Rectal smooth muscle tissue (tissue), 1 donor: ENCODE results near the gene FERMT2.

Source experiments
- H3K27ac ChIP-seq: one replicate; pipeline ENCODE4 v1.7.0; 2013; ENCODE audit warnings: low read depth, low read length, inconsistent platforms
- H3K27me3 ChIP-seq: one replicate; pipeline ENCODE4 v1.7.0; 2013; ENCODE audit warnings: low read length; ENCODE audit not compliant: control insufficient read depth, insufficient read depth
- H3K36me3 ChIP-seq: one replicate; pipeline ENCODE4 v1.7.0; 2013; ENCODE audit warnings: low read length; ENCODE audit not compliant: control insufficient read depth, insufficient read depth
- H3K4me1 ChIP-seq: one replicate; pipeline ENCODE4 v1.7.0; 2013; ENCODE audit warnings: low read length; ENCODE audit not compliant: control insufficient read depth, insufficient read depth
- H3K4me3 ChIP-seq: one replicate; pipeline ENCODE4 v1.7.0; 2013; ENCODE audit warnings: low read length
- H3K9ac ChIP-seq: one replicate; pipeline ENCODE4 v1.7.0; 2013; ENCODE audit warnings: low read length

FERMT2 gene

GRCh38 chr14:52950898-52951680 is at the start of gene FERMT2:
TSS of gene FERMT2 (minus strand) at chr14:52951050. CDS start at chr14:52950568, 482 bp downstream.
- Histone ChIP-seq H3K4me1 (peaks cover 22% of the 10 kb centered on the region), H3K27me3 (no peaks in the 10 kb centered on the region), H3K36me3 (no peaks in the 10 kb centered on the region), H3K27ac (peak within 1 kb of the TSS; percentile 98), H3K4me3 (peak within 1 kb of the TSS; percentile 83), H3K9ac (peak within 1 kb of the TSS; percentile 47)

GRCh38 chr14:52998376-52999015 is 47.6 kb upstream of the FERMT2 start:
- Histone ChIP-seq H3K4me3 (no peak overlapping the region), H3K27me3 (no peaks in the 10 kb centered on the region), H3K36me3 (no peaks in the 10 kb centered on the region), H3K4me1 (peaks cover 11% of the 10 kb centered on the region), H3K9ac (no peak overlapping the region), H3K27ac (peak overlapping the region; percentile 8)

- peaks cover 11% of the 10 kb centered on the region for H3K4me1 ChIP-seq
- no peaks in the 10 kb centered on the region for H3K27me3 ChIP-seq
- H3K36me3 ChIP-seq = no peaks in the 10 kb centered on the region
- no peak overlapping the region for H3K27ac ChIP-seq
- H3K9ac ChIP-seq = no peak overlapping the region
- H3K4me3 ChIP-seq = no peak overlapping the region
Measured at GRCh38 chr14:52996493-52996892, 45.6 kb upstream of the FERMT2 start.

- Histone ChIP-seq H3K4me1 (peaks cover 11% of the 10 kb centered on the region), H3K9ac (no peak overlapping the region), H3K36me3 (no peaks in the 10 kb centered on the region), H3K4me3 (no peak overlapping the region), H3K27me3 (no peaks in the 10 kb centered on the region), H3K27ac (no peak overlapping the region)
Measured at GRCh38 chr14:52995998-52996397, 45.1 kb upstream of the FERMT2 start.

- Histone ChIP-seq H3K4me3 (no peak overlapping the region), H3K27ac (no peak overlapping the region), H3K36me3 (no peaks in the 10 kb centered on the region), H3K4me1 (no peaks in the 10 kb centered on the region), H3K27me3 (no peaks in the 10 kb centered on the region), H3K9ac (no peak overlapping the region)
Measured at GRCh38 chr14:52992236-52992870, 41.5 kb upstream of the FERMT2 start.

GRCh38 chr14:52988139-52988538 is 37.3 kb upstream of the FERMT2 start:
- Histone ChIP-seq H3K27me3 (no peaks in the 10 kb centered on the region), H3K36me3 (no peaks in the 10 kb centered on the region), H3K4me1 (no peaks in the 10 kb centered on the region), H3K27ac (no peak overlapping the region), H3K9ac (no peak overlapping the region), H3K4me3 (no peak overlapping the region)

- no peak overlapping the region for H3K4me3 ChIP-seq
- H3K27me3 ChIP-seq = no peaks in the 10 kb centered on the region
- no peaks in the 10 kb centered on the region for H3K4me1 ChIP-seq
- H3K36me3 ChIP-seq = no peaks in the 10 kb centered on the region
- H3K27ac ChIP-seq = no peak overlapping the region
- H3K9ac ChIP-seq = no peak overlapping the region
Measured at GRCh38 chr14:52987514-52987913, 36.7 kb upstream of the FERMT2 start.

- H3K36me3 ChIP-seq = no peaks in the 10 kb centered on the region
- no peak overlapping the region for H3K27ac ChIP-seq
- H3K4me1 ChIP-seq = no peaks in the 10 kb centered on the region
- H3K9ac ChIP-seq = no peak overlapping the region
- no peaks in the 10 kb centered on the region for H3K27me3 ChIP-seq
- no peak overlapping the region for H3K4me3 ChIP-seq
Measured at GRCh38 chr14:52987042-52987441, 36.2 kb upstream of the FERMT2 start.

- Histone ChIP-seq H3K4me1 (no peaks in the 10 kb centered on the region), H3K27me3 (no peaks in the 10 kb centered on the region), H3K36me3 (no peaks in the 10 kb centered on the region), H3K4me3 (no peak overlapping the region), H3K9ac (no peak overlapping the region), H3K27ac (no peak overlapping the region)
Measured at GRCh38 chr14:52977798-52978197, 26.9 kb upstream of the FERMT2 start.

GRCh38 chr14:52974406-52974805 is 23.6 kb upstream of the FERMT2 start:
- Histone ChIP-seq H3K4me1 (no peaks in the 10 kb centered on the region), H3K9ac (no peak overlapping the region), H3K27me3 (no peaks in the 10 kb centered on the region), H3K36me3 (no peaks in the 10 kb centered on the region), H3K4me3 (no peak overlapping the region), H3K27ac (no peak overlapping the region)

GRCh38 chr14:52961060-52961639 is 10.3 kb upstream of the FERMT2 start:
- no peaks in the 10 kb centered on the region for H3K27me3 ChIP-seq
- no peak overlapping the region for H3K9ac ChIP-seq
- H3K27ac ChIP-seq = no peak overlapping the region
- no peaks in the 10 kb centered on the region for H3K36me3 ChIP-seq
- H3K4me3 ChIP-seq = no peak overlapping the region
- no peaks in the 10 kb centered on the region for H3K4me1 ChIP-seq

GRCh38 chr14:52960627-52961026 is 9.8 kb upstream of the FERMT2 start:
- Histone ChIP-seq H3K27ac (no peak overlapping the region), H3K36me3 (no peaks in the 10 kb centered on the region), H3K9ac (no peak overlapping the region), H3K27me3 (no peaks in the 10 kb centered on the region), H3K4me3 (no peak overlapping the region), H3K4me1 (no peaks in the 10 kb centered on the region)
